Measurements from ENCODE around the gene PHF21B.

- TF ChIP-seq POLR2AphosphoS5 (IDR thresholded peaks at IDR 0.05; ENCODE audit: low read depth, low read length) (no peak), TAF1 (IDR thresholded peaks at IDR 0.05; ENCODE audit: borderline replicate concordance, insufficient read depth, low read length) (no peak), FOXP2 (optimal IDR thresholded peaks at IDR 0.05; ENCODE audit: borderline replicate concordance, extremely low read depth, extremely low read length, insufficient read depth) (no peak), SIN3A (IDR thresholded peaks at IDR 0.05; ENCODE audit: borderline replicate concordance, insufficient read depth, low read length) (no peak)
- TF ChIP-seq, protein P1, sequence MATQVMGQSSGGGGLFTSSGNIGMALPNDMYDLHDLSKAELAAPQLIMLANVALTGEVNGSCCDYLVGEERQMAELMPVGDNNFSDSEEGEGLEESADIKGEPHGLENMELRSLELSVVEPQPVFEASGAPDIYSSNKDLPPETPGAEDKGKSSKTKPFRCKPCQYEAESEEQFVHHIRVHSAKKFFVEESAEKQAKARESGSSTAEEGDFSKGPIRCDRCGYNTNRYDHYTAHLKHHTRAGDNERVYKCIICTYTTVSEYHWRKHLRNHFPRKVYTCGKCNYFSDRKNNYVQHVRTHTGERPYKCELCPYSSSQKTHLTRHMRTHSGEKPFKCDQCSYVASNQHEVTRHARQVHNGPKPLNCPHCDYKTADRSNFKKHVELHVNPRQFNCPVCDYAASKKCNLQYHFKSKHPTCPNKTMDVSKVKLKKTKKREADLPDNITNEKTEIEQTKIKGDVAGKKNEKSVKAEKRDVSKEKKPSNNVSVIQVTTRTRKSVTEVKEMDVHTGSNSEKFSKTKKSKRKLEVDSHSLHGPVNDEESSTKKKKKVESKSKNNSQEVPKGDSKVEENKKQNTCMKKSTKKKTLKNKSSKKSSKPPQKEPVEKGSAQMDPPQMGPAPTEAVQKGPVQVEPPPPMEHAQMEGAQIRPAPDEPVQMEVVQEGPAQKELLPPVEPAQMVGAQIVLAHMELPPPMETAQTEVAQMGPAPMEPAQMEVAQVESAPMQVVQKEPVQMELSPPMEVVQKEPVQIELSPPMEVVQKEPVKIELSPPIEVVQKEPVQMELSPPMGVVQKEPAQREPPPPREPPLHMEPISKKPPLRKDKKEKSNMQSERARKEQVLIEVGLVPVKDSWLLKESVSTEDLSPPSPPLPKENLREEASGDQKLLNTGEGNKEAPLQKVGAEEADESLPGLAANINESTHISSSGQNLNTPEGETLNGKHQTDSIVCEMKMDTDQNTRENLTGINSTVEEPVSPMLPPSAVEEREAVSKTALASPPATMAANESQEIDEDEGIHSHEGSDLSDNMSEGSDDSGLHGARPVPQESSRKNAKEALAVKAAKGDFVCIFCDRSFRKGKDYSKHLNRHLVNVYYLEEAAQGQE (IDR thresholded peaks at IDR 0.05; ENCODE audit: insufficient read depth in 1 of 2, low read depth in 2 of 2, low read length in 2 of 2) = no peak
These were observed 24.4 kb upstream of the PHF21B start for GRCh38 chr22:45034156-45034555.

Data from PFSK-1 (cell line).